Measurements from ENCODE around the gene DENND1C. TPM values are rescaled to one million over a fixed set of nuclear protein-coding genes. Genes with fewer than 3 reads are reported as not detected.

DENND1C gene
- total and polyA plus RNA-seq, 2 donors (not counting 1 experiment from before 2014, with no cell fraction given) = not detected

DNA sequence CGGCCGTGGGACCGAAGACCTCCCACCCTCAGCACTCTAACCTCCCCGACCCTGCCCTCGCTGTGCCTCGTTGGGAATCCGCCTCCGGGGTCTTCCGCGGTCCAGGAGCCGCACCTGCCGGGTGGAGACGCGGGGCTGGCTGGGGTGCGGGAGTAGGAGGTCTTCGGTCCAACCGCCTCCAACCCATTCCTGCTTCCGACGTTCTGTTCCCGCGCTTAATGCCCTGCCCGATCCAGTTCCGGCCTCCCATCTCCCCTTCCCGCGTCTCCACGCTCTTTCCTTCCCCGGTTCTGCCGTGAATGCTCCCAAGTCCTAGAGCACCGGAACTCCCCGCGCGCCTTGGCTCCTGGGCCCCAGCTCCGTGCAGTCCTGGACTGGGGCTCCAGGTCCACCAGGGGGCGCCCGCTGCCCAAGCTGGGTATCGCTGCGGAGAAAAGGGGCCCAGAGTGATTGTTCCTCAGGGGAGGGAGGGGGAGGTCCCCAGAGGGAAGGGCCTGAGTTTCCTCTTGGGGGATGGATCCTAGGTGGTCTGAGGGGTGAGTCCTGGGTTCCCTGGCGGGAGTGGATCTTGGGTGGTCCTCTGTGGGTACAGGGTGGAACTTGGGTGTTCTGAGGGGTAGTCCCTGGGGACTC lies 35.2 kb upstream of the DENND1C start:
- peak overlapping the region; percentile 23 for H3K9ac ChIP-seq (ENCODE audit: insufficient read depth, low read length)
- H3K36me3 ChIP-seq (ENCODE audit: control insufficient read depth, insufficient read depth, low read length) = no peaks in the 10 kb centered on the region
- H3K27ac ChIP-seq (ENCODE audit: insufficient read depth, low read length) = no peak overlapping the region
- no peaks in the 10 kb centered on the region for H3K27me3 ChIP-seq (ENCODE audit: control insufficient read depth, insufficient read depth, low read length)
- no peaks in the 10 kb centered on the region for H4K20me1 ChIP-seq (ENCODE audit: control insufficient read depth, extremely low read depth, insufficient read depth, low read length)
- H2AFZ ChIP-seq (ENCODE audit: low read length) = peak overlapping the region; percentile 95
- no peaks in the 10 kb centered on the region for H3K4me1 ChIP-seq (ENCODE audit: control insufficient read depth, extremely low read depth, insufficient read depth, low read length)
- peak; percentile 73 to 74 for DNase-seq (ENCODE audit: low read depth in 2 of 2)
- H3K79me2 ChIP-seq (ENCODE audit: control insufficient read depth, insufficient read depth, low read length) = no peaks in the 10 kb centered on the region
- H3K4me2 ChIP-seq (ENCODE audit: extremely low read depth, insufficient read depth, low read length) = peak overlapping the region; percentile 77
- H3K9me3 ChIP-seq (ENCODE audit: control insufficient read depth, insufficient read depth, low read depth, low read length) = no peaks in the 10 kb centered on the region
- H3K4me3 ChIP-seq (replicated peaks in 1 of 4; ENCODE audit: control extremely low read depth in 1 of 4, insufficient read depth in 1 of 4, low read depth in 3 of 4, low read length in 4 of 4) = peak overlapping the region; percentile 36 to 66 (median 51)
- TF ChIP-seq, protein P1, sequence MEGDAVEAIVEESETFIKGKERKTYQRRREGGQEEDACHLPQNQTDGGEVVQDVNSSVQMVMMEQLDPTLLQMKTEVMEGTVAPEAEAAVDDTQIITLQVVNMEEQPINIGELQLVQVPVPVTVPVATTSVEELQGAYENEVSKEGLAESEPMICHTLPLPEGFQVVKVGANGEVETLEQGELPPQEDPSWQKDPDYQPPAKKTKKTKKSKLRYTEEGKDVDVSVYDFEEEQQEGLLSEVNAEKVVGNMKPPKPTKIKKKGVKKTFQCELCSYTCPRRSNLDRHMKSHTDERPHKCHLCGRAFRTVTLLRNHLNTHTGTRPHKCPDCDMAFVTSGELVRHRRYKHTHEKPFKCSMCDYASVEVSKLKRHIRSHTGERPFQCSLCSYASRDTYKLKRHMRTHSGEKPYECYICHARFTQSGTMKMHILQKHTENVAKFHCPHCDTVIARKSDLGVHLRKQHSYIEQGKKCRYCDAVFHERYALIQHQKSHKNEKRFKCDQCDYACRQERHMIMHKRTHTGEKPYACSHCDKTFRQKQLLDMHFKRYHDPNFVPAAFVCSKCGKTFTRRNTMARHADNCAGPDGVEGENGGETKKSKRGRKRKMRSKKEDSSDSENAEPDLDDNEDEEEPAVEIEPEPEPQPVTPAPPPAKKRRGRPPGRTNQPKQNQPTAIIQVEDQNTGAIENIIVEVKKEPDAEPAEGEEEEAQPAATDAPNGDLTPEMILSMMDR (conservative IDR thresholded peaks at IDR 0.05 in 1 of 2, IDR thresholded peaks at IDR 0.05 in 1 of 2; ENCODE audit: low read depth in 1 of 2, low read length in 2 of 2) = peak; percentile 89 to 90
- no peak for TF ChIP-seq EZH2 (IDR thresholded peaks at IDR 0.05; ENCODE audit: low read length, missing control alignments)

DNA sequence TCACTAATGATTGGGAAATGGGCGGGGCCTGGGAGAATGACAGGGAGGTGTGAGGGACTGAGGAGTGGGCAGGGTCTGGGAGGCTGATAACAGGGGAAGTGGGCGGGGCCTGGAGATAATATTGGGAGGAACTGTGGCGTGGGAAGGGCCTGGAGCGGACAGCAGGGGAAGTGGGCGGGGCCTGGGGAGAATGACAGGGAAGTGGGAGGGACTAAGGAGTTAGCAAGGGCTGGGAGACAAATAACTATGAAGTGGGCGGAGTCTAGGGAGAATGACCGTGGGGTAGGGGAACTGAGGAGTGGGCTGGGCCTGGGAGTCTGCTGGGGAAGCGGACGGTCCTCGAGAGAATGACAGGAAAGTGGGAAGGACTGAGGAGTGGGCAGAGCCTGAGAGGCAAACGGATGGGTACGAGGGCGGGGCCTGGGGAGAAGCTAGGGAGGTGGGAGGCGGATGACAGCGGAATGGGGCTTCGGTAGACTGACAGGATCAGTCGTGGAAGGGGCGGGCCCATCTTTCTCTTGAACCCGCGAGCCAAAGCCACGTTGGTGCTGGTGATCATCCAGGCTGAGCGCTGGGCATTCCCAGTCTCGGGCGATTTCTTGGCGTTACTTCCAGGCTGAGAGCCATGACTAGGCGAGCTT lies 34.6 kb upstream of the DENND1C start:
- DNase-seq (ENCODE audit: low read depth in 2 of 2) = peak; percentile 79 to 93
- peak overlapping the region; percentile 77 for H3K4me2 ChIP-seq (ENCODE audit: extremely low read depth, insufficient read depth, low read length)
- H3K4me3 ChIP-seq (replicated peaks in 1 of 4; ENCODE audit: control extremely low read depth in 1 of 4, insufficient read depth in 1 of 4, low read depth in 3 of 4, low read length in 4 of 4) = peak overlapping the region; percentile 36 to 66 (median 51)
- no peaks in the 10 kb centered on the region for H3K79me2 ChIP-seq (ENCODE audit: control insufficient read depth, insufficient read depth, low read length)
- H3K27me3 ChIP-seq (ENCODE audit: control insufficient read depth, insufficient read depth, low read length) = no peaks in the 10 kb centered on the region
- H4K20me1 ChIP-seq (ENCODE audit: control insufficient read depth, extremely low read depth, insufficient read depth, low read length) = no peaks in the 10 kb centered on the region
- no peaks in the 10 kb centered on the region for H3K4me1 ChIP-seq (ENCODE audit: control insufficient read depth, extremely low read depth, insufficient read depth, low read length)
- no peak overlapping the region for H3K27ac ChIP-seq (ENCODE audit: insufficient read depth, low read length)
- TF ChIP-seq EZH2 (IDR thresholded peaks at IDR 0.05; ENCODE audit: low read length, missing control alignments) = no peak
- TF ChIP-seq, protein P1 (conservative IDR thresholded peaks at IDR 0.05 in 1 of 2, IDR thresholded peaks at IDR 0.05 in 1 of 2; ENCODE audit: low read depth in 1 of 2, low read length in 2 of 2) = no peak
- H3K36me3 ChIP-seq (ENCODE audit: control insufficient read depth, insufficient read depth, low read length) = no peaks in the 10 kb centered on the region
- H2AFZ ChIP-seq (ENCODE audit: low read length) = peak overlapping the region; percentile 95
- no peak overlapping the region for H3K9ac ChIP-seq (ENCODE audit: insufficient read depth, low read length)
- H3K9me3 ChIP-seq (ENCODE audit: control insufficient read depth, insufficient read depth, low read depth, low read length) = no peaks in the 10 kb centered on the region

DNA sequence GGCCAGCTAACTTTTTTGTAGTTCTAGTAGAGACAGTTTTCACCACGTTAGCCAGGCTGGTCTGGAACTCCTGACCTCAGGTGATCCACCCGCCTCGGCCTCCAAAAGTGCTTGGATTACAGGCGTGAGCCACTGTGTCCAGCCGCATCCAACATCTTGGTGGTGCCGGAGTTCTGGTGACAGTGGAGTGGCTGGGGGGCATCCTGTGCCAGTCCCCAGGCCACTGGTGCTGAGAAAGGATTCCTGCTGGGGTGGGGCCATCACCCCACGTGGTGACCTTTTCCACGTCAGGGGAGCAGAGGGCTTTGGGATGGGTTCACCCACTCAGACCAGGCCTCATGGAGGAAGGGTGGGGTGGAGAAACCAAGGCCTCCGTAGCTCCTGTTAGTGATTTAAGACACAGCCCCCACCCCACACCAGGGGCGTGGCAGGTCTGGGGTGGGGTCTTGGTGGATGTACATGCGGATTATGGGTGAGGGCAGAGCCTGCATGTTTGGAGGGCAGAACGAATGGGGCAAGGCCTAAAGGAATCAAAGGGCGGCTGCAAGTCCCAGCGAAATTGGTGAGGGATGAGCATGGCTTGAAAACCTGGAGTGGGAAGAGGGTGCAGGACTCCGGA lies 33.4 kb upstream of the DENND1C start:
- no peak for TF ChIP-seq EZH2 (IDR thresholded peaks at IDR 0.05; ENCODE audit: low read length, missing control alignments)
- TF ChIP-seq, protein P1 (conservative IDR thresholded peaks at IDR 0.05 in 1 of 2, IDR thresholded peaks at IDR 0.05 in 1 of 2; ENCODE audit: low read depth in 1 of 2, low read length in 2 of 2) = no peak
- Histone ChIP-seq H3K9me3 (ENCODE audit: control insufficient read depth, insufficient read depth, low read depth, low read length) (no peaks in the 10 kb centered on the region), H4K20me1 (ENCODE audit: control insufficient read depth, extremely low read depth, insufficient read depth, low read length) (no peaks in the 10 kb centered on the region), H3K4me3 (replicated peaks in 1 of 4; ENCODE audit: control extremely low read depth in 1 of 4, insufficient read depth in 1 of 4, low read depth in 3 of 4, low read length in 4 of 4) (no peak overlapping the region), H3K36me3 (ENCODE audit: control insufficient read depth, insufficient read depth, low read length) (no peaks in the 10 kb centered on the region), H3K4me2 (ENCODE audit: extremely low read depth, insufficient read depth, low read length) (no peak overlapping the region), H2AFZ (ENCODE audit: low read length) (no peak overlapping the region), H3K27ac (ENCODE audit: insufficient read depth, low read length) (no peak overlapping the region), H3K4me1 (ENCODE audit: control insufficient read depth, extremely low read depth, insufficient read depth, low read length) (no peaks in the 10 kb centered on the region), H3K27me3 (ENCODE audit: control insufficient read depth, insufficient read depth, low read length) (no peaks in the 10 kb centered on the region), H3K9ac (ENCODE audit: insufficient read depth, low read length) (no peak overlapping the region), H3K79me2 (ENCODE audit: control insufficient read depth, insufficient read depth, low read length) (no peaks in the 10 kb centered on the region)
- DNase-seq (ENCODE audit: low read depth in 2 of 2) = no peak
